Hepatocyte (in vitro differentiated cells): ENCODE measurements around the gene TOMM5. TPM values are rescaled to one million over a fixed set of nuclear protein-coding genes. Genes with fewer than 3 reads are reported as not detected.

Experiments used
- DNase-seq: peaks from one replicate; pipeline ENCODE4 v3.0.0-alpha.2; 2016; ENCODE audit warnings: low spot score
- H2AFZ ChIP-seq: fragments of 200-600 bp; sonication (generic); 2 replicates; pipeline ENCODE4 v1.6.0; 2016; ENCODE audit warnings: antibody characterized with exemption, mild to moderate bottlenecking
- H3K27ac ChIP-seq: fragments of 200-600 bp; sonication (generic); 2 replicates; pipeline ENCODE4 v1.5.1; 2016; ENCODE audit warnings: mild to moderate bottlenecking
- H3K27me3 ChIP-seq: fragments of 200-600 bp; sonication (generic); 2 replicates; pipeline ENCODE4 v1.6.1; 2016
- H3K36me3 ChIP-seq: fragments of 200-600 bp; sonication (generic); replicated peaks from 2 replicates; pipeline ENCODE4 v1.5.1; 2016; ENCODE audit warnings: low read depth; ENCODE audit not compliant: insufficient read depth
- H3K4me1 ChIP-seq: fragments of 200-600 bp; sonication (generic); 2 replicates; pipeline ENCODE4 v1.5.1; 2016; ENCODE audit warnings: mild to moderate bottlenecking, moderate library complexity; ENCODE audit not compliant: insufficient read depth
- H3K4me2 ChIP-seq: fragments of 200-600 bp; sonication (generic); 2 replicates; pipeline ENCODE4 v1.6.0; 2016
- H3K4me3 ChIP-seq: fragments of 200-600 bp; sonication (generic); 2 replicates; pipeline ENCODE4 v1.5.1; 2016; ENCODE audit warnings: mild to moderate bottlenecking
- H3K79me2 ChIP-seq: fragments of 200-600 bp; sonication (generic); 2 replicates; pipeline ENCODE4 v1.6.0; 2017; ENCODE audit warnings: mild to moderate bottlenecking
- H3K9me2 ChIP-seq: fragments of 200-600 bp; sonication (generic); replicated peaks from 2 replicates; pipeline ENCODE4 v1.6.0; 2017; ENCODE audit warnings: mild to moderate bottlenecking; ENCODE audit not compliant: insufficient read depth
- H3K9me3 ChIP-seq: fragments of 200-600 bp; sonication (generic); 2 replicates; pipeline ENCODE4 v1.5.1; 2016; ENCODE audit warnings: low read depth, mild to moderate bottlenecking
- H4K20me1 ChIP-seq: fragments of 200-600 bp; sonication (generic); 2 replicates; pipeline ENCODE4 v1.6.0; 2016; ENCODE audit warnings: mild to moderate bottlenecking; ENCODE audit not compliant: insufficient read depth, poor library complexity, severe bottlenecking
- EZH2 ChIP-seq: fragments of 200-600 bp; sonication (generic); IDR thresholded peaks from 2 replicates; pipeline ENCODE4 v1.6.1; 2016; ENCODE audit warnings: antibody characterized with exemption, mild to moderate bottlenecking, borderline replicate concordance
- EZH2phosphoT487 ChIP-seq: fragments of 200-600 bp; sonication (generic); IDR thresholded peaks from one replicate; pipeline ENCODE4 v1.6.1; 2018; ENCODE audit warnings: antibody characterized with exemption, mild to moderate bottlenecking, low read depth, moderate library complexity; ENCODE audit not compliant: unreplicated experiment, severe bottlenecking
- WGBS: methylation state at CpG from one replicate; pipeline ENCODE4 v1.1.6; 2016; ENCODE audit warnings: low lambda C conversion rate; ENCODE audit errors: missing lambda C conversion rate; 5-methylcytosine and 5-hydroxymethylcytosine counted together
- polyA plus RNA-seq: library from polyadenylated mRNA; unstranded; fragments of >200 nt; fragmentation: Nextera tagmentation; extraction: Ambion mirVana; gene quantifications from 2 replicates; pipeline ENCODE4 v1.2.1, GENCODE V29; 2016
- total RNA-seq: library from RNA; depleted of rRNA; stranded (reverse); fragments of >200 nt; gene quantifications from 2 replicates; pipeline ENCODE4 v1.2.3, GENCODE V29; 2014
- TF ChIP-seq, protein P1 (sequence below): fragments of 200-600 bp; sonication (generic); IDR thresholded peaks from 2 replicates; pipeline ENCODE4 v1.5.1; 2016; ENCODE audit warnings: antibody characterized with exemption, mild to moderate bottlenecking; ENCODE audit not compliant: poor library complexity

TOMM5 gene
- total and polyA plus RNA-seq, 2 experiments from 2014 or later, result 187 to 283 TPM

DNA sequence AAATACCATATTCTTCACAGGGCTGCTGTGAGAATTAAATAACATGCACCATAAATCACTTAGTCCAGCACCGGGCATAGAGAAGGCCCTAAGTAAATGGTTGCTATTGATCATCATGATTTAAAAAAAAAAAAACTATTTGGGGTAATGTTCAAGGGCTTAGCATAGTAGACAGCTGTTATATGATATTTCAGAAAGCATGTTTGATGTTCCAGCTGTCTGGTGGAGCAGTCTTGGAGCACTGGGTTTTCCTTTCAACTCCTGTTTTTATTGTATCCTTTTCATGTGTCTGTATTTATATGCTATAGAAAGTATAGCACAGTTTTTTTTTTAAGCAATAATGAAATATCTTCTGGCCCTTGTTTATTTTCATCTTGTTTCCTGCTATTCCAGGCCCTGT is 28.0 kb upstream of the TOMM5 start:
- 86% methylated on average over 1 of the region's 1 CpG for WGBS
- no peak for TF ChIP-seq EZH2phosphoT487
- TF ChIP-seq, protein P1, sequence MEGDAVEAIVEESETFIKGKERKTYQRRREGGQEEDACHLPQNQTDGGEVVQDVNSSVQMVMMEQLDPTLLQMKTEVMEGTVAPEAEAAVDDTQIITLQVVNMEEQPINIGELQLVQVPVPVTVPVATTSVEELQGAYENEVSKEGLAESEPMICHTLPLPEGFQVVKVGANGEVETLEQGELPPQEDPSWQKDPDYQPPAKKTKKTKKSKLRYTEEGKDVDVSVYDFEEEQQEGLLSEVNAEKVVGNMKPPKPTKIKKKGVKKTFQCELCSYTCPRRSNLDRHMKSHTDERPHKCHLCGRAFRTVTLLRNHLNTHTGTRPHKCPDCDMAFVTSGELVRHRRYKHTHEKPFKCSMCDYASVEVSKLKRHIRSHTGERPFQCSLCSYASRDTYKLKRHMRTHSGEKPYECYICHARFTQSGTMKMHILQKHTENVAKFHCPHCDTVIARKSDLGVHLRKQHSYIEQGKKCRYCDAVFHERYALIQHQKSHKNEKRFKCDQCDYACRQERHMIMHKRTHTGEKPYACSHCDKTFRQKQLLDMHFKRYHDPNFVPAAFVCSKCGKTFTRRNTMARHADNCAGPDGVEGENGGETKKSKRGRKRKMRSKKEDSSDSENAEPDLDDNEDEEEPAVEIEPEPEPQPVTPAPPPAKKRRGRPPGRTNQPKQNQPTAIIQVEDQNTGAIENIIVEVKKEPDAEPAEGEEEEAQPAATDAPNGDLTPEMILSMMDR, result no peak
- no peak for TF ChIP-seq EZH2
- Histone ChIP-seq H2AFZ (no peak overlapping the region), H3K4me1 (no peaks in the 10 kb centered on the region), H3K79me2 (no peaks in the 10 kb centered on the region), H3K27ac (no peak overlapping the region), H3K9me2 (no peaks in the 10 kb centered on the region), H3K36me3 (no peaks in the 10 kb centered on the region), H3K27me3 (no peaks in the 10 kb centered on the region), H3K9me3 (no peaks in the 10 kb centered on the region), H3K4me2 (no peak overlapping the region), H3K4me3 (no peak overlapping the region), H4K20me1 (no peaks in the 10 kb centered on the region)
- no peak for DNase-seq

DNA sequence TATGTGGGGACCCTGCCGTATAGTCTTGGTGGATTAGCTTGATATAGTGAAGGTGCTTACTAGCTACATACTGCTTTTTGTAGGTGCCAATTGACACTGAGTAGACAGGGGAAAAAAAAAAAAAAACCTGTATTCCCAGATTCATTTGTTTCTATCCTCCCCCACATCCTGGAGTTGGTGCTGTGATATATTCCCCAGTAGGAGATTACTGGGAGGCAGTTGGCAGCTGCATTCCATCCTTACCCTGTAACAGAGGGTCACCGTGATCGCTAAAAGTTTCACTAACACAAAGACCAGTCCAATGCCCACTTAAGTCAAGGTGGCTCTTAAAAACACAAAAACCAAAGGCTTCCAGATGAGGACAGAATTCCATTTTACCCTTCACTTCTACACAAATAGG is 27.4 kb upstream of the TOMM5 start:
- Histone ChIP-seq H2AFZ (no peak overlapping the region), H3K9me2 (no peaks in the 10 kb centered on the region), H3K79me2 (no peaks in the 10 kb centered on the region), H4K20me1 (no peaks in the 10 kb centered on the region), H3K9me3 (no peaks in the 10 kb centered on the region), H3K36me3 (no peaks in the 10 kb centered on the region), H3K4me2 (no peak overlapping the region), H3K27me3 (no peaks in the 10 kb centered on the region), H3K4me3 (no peak overlapping the region), H3K4me1 (no peaks in the 10 kb centered on the region), H3K27ac (no peak overlapping the region)
- 89% methylated on average over 3 of the region's 3 CpGs for WGBS
- DNase-seq, result no peak
- no peak for TF ChIP-seq EZH2phosphoT487
- TF ChIP-seq, protein P1, result no peak
- no peak for TF ChIP-seq EZH2

DNA sequence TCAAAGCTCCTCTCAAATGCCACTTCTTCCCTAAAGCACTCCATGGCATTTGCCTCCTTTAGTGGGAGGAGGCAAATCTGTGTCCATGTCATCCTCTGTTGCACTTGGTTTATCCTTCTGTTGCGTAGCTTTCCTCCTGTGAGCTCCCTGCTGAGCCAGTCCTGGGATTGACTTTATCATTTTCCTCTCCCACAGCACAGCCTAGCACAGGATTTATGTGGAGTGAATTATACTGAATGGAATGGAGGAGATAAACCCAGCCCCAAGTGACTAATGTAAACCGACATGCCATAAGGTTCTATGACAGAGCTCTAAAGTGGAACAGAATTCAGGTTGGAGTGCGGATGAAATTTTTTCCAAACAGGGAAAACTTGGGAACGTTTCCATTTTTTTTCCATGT is 26.4 kb upstream of the TOMM5 start:
- no peak overlapping the region for H3K27ac ChIP-seq
- peak; percentile 21 for DNase-seq

More for the DNA sequence above, 26.4 kb upstream of the TOMM5 start:
- Histone ChIP-seq H3K9me2 (no peaks in the 10 kb centered on the region), H3K4me2 (no peak overlapping the region), H3K9me3 (no peaks in the 10 kb centered on the region), H2AFZ (no peak overlapping the region), H3K79me2 (no peaks in the 10 kb centered on the region), H3K27me3 (no peaks in the 10 kb centered on the region), H3K4me1 (no peaks in the 10 kb centered on the region), H3K36me3 (no peaks in the 10 kb centered on the region), H4K20me1 (no peaks in the 10 kb centered on the region), H3K4me3 (no peak overlapping the region)
- WGBS, result 75% methylated on average over 4 of the region's 4 CpGs
- TF ChIP-seq EZH2 (no peak), EZH2phosphoT487 (no peak)
- TF ChIP-seq, protein P1, result no peak
